Measurements from ENCODE around the gene RCE1.

RCE1 gene

DNA sequence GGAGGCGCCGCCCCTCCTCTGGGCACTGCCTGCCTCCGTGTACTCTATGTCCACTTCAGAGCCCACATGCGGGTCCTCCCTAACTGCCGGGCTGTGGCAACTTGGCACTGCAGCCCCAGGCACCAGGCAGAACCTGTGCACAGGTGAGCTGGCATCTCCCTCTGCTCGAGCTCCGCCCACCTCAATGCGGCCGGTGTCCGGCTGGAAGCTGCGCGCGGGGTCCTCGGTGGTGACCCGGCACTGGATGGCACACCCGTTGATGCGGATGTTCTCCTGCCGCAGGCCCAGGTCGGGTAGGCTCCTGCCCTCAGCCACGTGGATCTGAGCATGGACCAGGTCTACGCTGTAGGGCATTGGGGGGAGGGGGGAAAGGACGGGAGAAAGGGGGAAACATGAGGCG, 22.8 kb downstream of the RCE1 start:
- peaks cover 9% of the 10 kb centered on the region for H3K4me1 Mint-ChIP-seq
- H3K4me3 Mint-ChIP-seq = no peak overlapping the region
- H3K27ac Mint-ChIP-seq = no peak overlapping the region
- no peaks in the 10 kb centered on the region for H3K27me3 Mint-ChIP-seq (ENCODE audit: low read depth, poor library complexity)
- H3K9me3 Mint-ChIP-seq = no peaks in the 10 kb centered on the region
- no peak for DNase-seq
- peaks cover 4% of the 10 kb centered on the region for H3K36me3 Mint-ChIP-seq (ENCODE audit: low read depth)
- no peak for TF ChIP-seq CTCF (IDR thresholded peaks at IDR 0.05)

DNA sequence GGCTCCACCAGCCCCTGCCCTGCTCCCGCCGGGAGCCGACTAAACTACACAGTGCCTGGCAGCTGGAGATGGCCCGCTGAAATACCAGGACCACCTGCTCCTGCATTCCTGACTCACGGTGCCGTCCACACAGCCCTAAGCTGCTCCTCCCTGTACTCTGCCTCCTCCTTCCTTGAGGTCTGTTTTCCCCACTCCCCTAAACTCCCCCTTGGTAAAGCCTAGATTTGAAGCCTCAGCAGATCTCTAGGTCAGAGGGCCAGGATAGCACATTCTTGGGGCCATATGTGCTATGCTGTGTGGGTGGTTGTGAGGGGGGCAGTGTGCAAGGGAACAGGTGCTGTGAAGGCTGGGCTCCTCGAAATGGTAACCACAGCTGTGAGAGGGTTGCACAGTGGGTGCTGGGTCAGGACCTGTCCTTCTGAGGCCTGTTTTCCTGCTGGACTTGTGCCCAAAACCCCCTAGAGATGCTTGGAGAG, 23.3 kb downstream of the RCE1 start:
- DNase-seq = no peak
- no peak for TF ChIP-seq CTCF (IDR thresholded peaks at IDR 0.05)
- H3K4me1 Mint-ChIP-seq = peaks cover 9% of the 10 kb centered on the region
- peaks cover 4% of the 10 kb centered on the region for H3K36me3 Mint-ChIP-seq (ENCODE audit: low read depth)
- no peak overlapping the region for H3K4me3 Mint-ChIP-seq
- H3K9me3 Mint-ChIP-seq = no peaks in the 10 kb centered on the region
- no peaks in the 10 kb centered on the region for H3K27me3 Mint-ChIP-seq (ENCODE audit: low read depth, poor library complexity)
- H3K27ac Mint-ChIP-seq = peak overlapping the region; percentile 64

GRCh38 chr11:66867425-66868040, 24.3 kb downstream of the RCE1 start:
- no peak for DNase-seq
- Mint-ChIP-seq H3K27ac (no peak overlapping the region), H3K4me3 (no peak overlapping the region), H3K9me3 (no peaks in the 10 kb centered on the region), H3K36me3 (ENCODE audit: low read depth) (peaks cover 4% of the 10 kb centered on the region), H3K27me3 (ENCODE audit: low read depth, poor library complexity) (no peaks in the 10 kb centered on the region), H3K4me1 (peaks cover 9% of the 10 kb centered on the region)
- no peak for TF ChIP-seq CTCF (IDR thresholded peaks at IDR 0.05)

DNA sequence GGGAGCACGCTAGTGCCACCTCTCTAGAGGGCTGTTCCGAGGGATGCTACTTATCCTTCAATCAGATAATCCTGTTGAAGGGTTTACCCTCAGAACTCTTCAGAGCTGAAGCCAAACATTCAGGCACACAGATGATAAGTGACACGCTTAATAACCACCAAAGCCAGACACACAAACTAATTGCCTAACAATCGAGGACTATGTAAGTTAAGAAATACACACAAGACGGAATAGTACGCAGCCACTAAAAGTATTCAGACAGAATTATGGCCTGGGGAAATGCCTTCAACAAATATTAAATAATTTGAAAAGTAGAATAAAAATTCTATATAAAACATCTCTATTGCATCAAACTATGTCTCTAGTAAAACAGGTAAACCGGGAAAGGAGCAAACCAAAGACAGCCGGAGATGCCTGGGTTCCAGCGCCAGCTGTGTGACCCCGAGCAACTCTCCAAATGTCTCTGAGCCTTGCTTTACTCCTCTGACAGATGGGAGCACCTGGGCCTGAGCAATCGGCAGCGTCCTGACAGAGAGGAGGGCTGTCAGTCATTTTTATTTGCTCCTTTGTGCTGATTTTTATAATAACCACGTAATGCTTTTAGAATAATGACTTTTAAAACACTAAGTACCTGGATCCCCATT, 25.0 kb downstream of the RCE1 start:
- peaks cover 4% of the 10 kb centered on the region for H3K36me3 Mint-ChIP-seq (ENCODE audit: low read depth)
- H3K9me3 Mint-ChIP-seq = no peaks in the 10 kb centered on the region
- no peaks in the 10 kb centered on the region for H3K27me3 Mint-ChIP-seq (ENCODE audit: low read depth, poor library complexity)
- H3K4me3 Mint-ChIP-seq = no peak overlapping the region
- H3K27ac Mint-ChIP-seq = no peak overlapping the region
- no peak for TF ChIP-seq CTCF (IDR thresholded peaks at IDR 0.05)
- H3K4me1 Mint-ChIP-seq = peaks cover 9% of the 10 kb centered on the region
- no peak for DNase-seq

- Mint-ChIP-seq H3K9me3 (no peaks in the 10 kb centered on the region), H3K4me1 (peaks cover 9% of the 10 kb centered on the region), H3K36me3 (ENCODE audit: low read depth) (peaks cover 4% of the 10 kb centered on the region), H3K27ac (peak overlapping the region; percentile 38), H3K27me3 (ENCODE audit: low read depth, poor library complexity) (no peaks in the 10 kb centered on the region), H3K4me3 (no peak overlapping the region)
- peak; percentile 52 for TF ChIP-seq CTCF (IDR thresholded peaks at IDR 0.05)
- DNase-seq = peak; percentile 74
Measured at GRCh38 chr11:66868726-66869566, 25.7 kb downstream of the RCE1 start.
